HepG2 (cell line): ENCODE results near the gene ARFGAP2. TPM values are rescaled to one million over a fixed set of nuclear protein-coding genes. Genes with fewer than 3 reads are reported as not detected.

Source experiments
- ATAC-seq: fragments of 200-7000 bp; cut with Tn5 transposase; 3 replicates; pipeline ENCODE4 v1.9.1; 2020; ENCODE audit warnings: mild to moderate bottlenecking, moderate library complexity
- BruUV-seq: library from RNA; stranded (reverse); fragments of 400-500 nt; replicated peaks from 2 replicates; lab custom pipeline; 2021; lab: Mats Ljungman, UMichigan
- CTCF ChIA-PET: fragments of 300-600 bp; formaldehyde crosslinking; extraction: SDS; loops from one replicate; lab custom pipeline; 2021; ENCODE audit warnings: low total read pairs, inconsistent platforms, low intra/inter-chr PET ratio; lab: Yijun Ruan, JAX
- POLR2A ChIA-PET: fragments of 350-600 bp; sonication (Branson Sonifier 250); formaldehyde crosslinking; loops from one replicate; lab custom pipeline; 2020; ENCODE audit warnings: antibody characterized with exemption, inconsistent platforms; lab: Yijun Ruan, JAX
- DNase-seq: peaks from one replicate; pipeline ENCODE4 v3.0.0-alpha.2; 2015; ENCODE audit warnings: low spot score
- FAIRE-seq: peaks from 3 replicates; lab custom pipeline; 2011; peaks lifted over from hg19 to GRCh38; lab: Jason Lieb, UNC
- H2AFZ ChIP-seq: one replicate; pipeline ENCODE4 v1.6.1; 2011; ENCODE audit warnings: low read length, inconsistent platforms
- H3K27ac ChIP-seq: fragments of 300-600 bp; 3 replicates; pipeline ENCODE4 v1.8.0; 2011; ENCODE audit warnings: mixed run types, mild to moderate bottlenecking, mixed read lengths, low read length, inconsistent platforms; ENCODE audit not compliant: insufficient read depth; ENCODE audit errors: extremely low read length
- H3K27me3 ChIP-seq, 2 experiments: fragments of 200-600 bp in 1 of 2; 2 replicates in 1 of 2; 3 replicates in 1 of 2; pipeline versions ENCODE4 v1.6.0 to v1.8.0; 2011; ENCODE audit warnings: low read length in 2 of 2, mild to moderate bottlenecking in 2 of 2, moderate library complexity in 2 of 2, inconsistent platforms in 1 of 2; ENCODE audit not compliant: insufficient read depth in 2 of 2, control insufficient read depth in 1 of 2
- H3K36me3 ChIP-seq, 2 experiments: fragments of 200-600 bp in 1 of 2; replicated peaks in 1 of 2; 2 replicates in 1 of 2; 3 replicates in 1 of 2; pipeline versions ENCODE4 v1.5.1 to v1.8.0; 2011; ENCODE audit warnings: low read length in 2 of 2, inconsistent platforms in 1 of 2; ENCODE audit not compliant: insufficient read depth in 2 of 2, control insufficient read depth in 1 of 2
- H3K4me1 ChIP-seq: 2 replicates; pipeline ENCODE4 v1.5.1; 2012; ENCODE audit warnings: low read length, inconsistent platforms; ENCODE audit not compliant: insufficient read depth
- H3K4me2 ChIP-seq: 2 replicates; pipeline ENCODE4 v1.6.0; 2011; ENCODE audit warnings: low read depth, low read length, inconsistent platforms
- H3K4me3 ChIP-seq, 3 experiments: fragments of 200-600 bp in 1 of 3; sonication (generic), shearing (Covaris generic) in 1 of 3; replicated peaks in 1 of 3; 2 replicates each; pipeline ENCODE4 v1.5.1; 2011 to 2016; ENCODE audit warnings: low read length in 3 of 3, inconsistent platforms in 2 of 3, low read depth in 2 of 3, mild to moderate bottlenecking in 2 of 3, control low read depth in 1 of 3, mixed read lengths in 1 of 3; ENCODE audit not compliant: insufficient read depth in 1 of 3
- H3K79me2 ChIP-seq: one replicate; pipeline ENCODE4 v1.6.1; 2011; ENCODE audit warnings: low read length, inconsistent platforms; ENCODE audit not compliant: insufficient read depth
- H3K9ac ChIP-seq: 2 replicates; pipeline ENCODE4 v1.6.0; 2011; ENCODE audit warnings: mild to moderate bottlenecking, low read depth, low read length, inconsistent platforms; ENCODE audit not compliant: insufficient read depth
- H3K9me3 ChIP-seq: 2 replicates; pipeline ENCODE4 v1.5.1; 2012; ENCODE audit warnings: mild to moderate bottlenecking, low read length
- H4K20me1 ChIP-seq: 2 replicates; pipeline ENCODE4 v1.6.0; 2011; ENCODE audit warnings: inconsistent platforms, mild to moderate bottlenecking, low read length, moderate library complexity; ENCODE audit not compliant: insufficient read depth
- CAMTA2 ChIP-seq: sonication (generic); formaldehyde crosslinking; IDR thresholded peaks from 2 replicates; pipeline ENCODE4 v1.4.0; 2020; ENCODE audit warnings: mild to moderate bottlenecking, missing genetic modification reagents, borderline replicate concordance
- HIC2 ChIP-seq: sonication (generic); formaldehyde crosslinking; IDR thresholded peaks from 2 replicates; pipeline ENCODE4 v1.9.0; 2022; ENCODE audit warnings: low read depth, missing genetic modification reagents
- MAFG ChIP-seq: sonication (generic); formaldehyde crosslinking; IDR thresholded peaks from 2 replicates; pipeline ENCODE4 v1.5.1; 2020; ENCODE audit warnings: mild to moderate bottlenecking, missing genetic modification reagents
- MLX ChIP-seq: IDR thresholded peaks from 2 replicates; pipeline ENCODE4 v1.6.1; 2016
- PAF1 ChIP-seq: IDR thresholded peaks from 2 replicates; pipeline ENCODE4 v1.6.1; 2016; ENCODE audit warnings: missing genetic modification reagents, missing compliant biosample characterization
- PCBP2 ChIP-seq: fragments of 200-400 bp; formaldehyde crosslinking; optimal IDR thresholded peaks from 2 replicates; pipeline ENCODE3; 2018; ENCODE audit warnings: low read length, low read depth; ENCODE audit not compliant: poor library complexity, severe bottlenecking
- PREB ChIP-seq: sonication (generic); formaldehyde crosslinking; IDR thresholded peaks from 2 replicates; pipeline ENCODE4 v1.4.0; 2020; ENCODE audit warnings: missing genetic modification reagents
- SKI ChIP-seq: fragments of 450-650 bp; IDR thresholded peaks from one replicate; pipeline ENCODE4 v1.6.1; 2018; ENCODE audit warnings: mild to moderate bottlenecking; ENCODE audit not compliant: partially characterized antibody
- SOX6 ChIP-seq, 2 experiments: fragments of 450-650 bp in 1 of 2; sonication (generic) in 1 of 2; formaldehyde crosslinking in 1 of 2; IDR thresholded peaks; 2 replicates each; pipeline versions ENCODE4 v1.4.0 to v1.6.1; 2017 to 2020; ENCODE audit warnings: antibody characterized with exemption in 1 of 2, mild to moderate bottlenecking in 1 of 2, missing genetic modification reagents in 1 of 2
- TBX2 ChIP-seq: sonication (generic); formaldehyde crosslinking; IDR thresholded peaks from 2 replicates; pipeline ENCODE4 v1.5.0; 2020; ENCODE audit warnings: missing genetic modification reagents, mild to moderate bottlenecking, borderline replicate concordance
- ZC3H13 ChIP-seq: sonication (generic); formaldehyde crosslinking; IDR thresholded peaks from 2 replicates; pipeline ENCODE4 v1.8.1; 2023; ENCODE audit warnings: mild to moderate bottlenecking, missing genetic modification reagents, moderate library complexity
- ZNF710 ChIP-seq: sonication (generic); formaldehyde crosslinking; IDR thresholded peaks from 2 replicates; pipeline ENCODE4 v1.5.0; 2020; ENCODE audit warnings: mild to moderate bottlenecking, missing genetic modification reagents, borderline replicate concordance
- ZNF747 ChIP-seq: sonication (generic); formaldehyde crosslinking; IDR thresholded peaks from 2 replicates; pipeline ENCODE4 v1.8.1; 2023; ENCODE audit warnings: missing genetic modification reagents, mild to moderate bottlenecking, borderline replicate concordance
- WGBS: methylation state at CpG from one replicate; pipeline ENCODE4 v1.1.6; 2017; ENCODE audit warnings: low lambda C conversion rate; 5-methylcytosine and 5-hydroxymethylcytosine counted together
- in situ Hi-C: cut with HindIII; loops from 2 replicates; pipeline ENCODE4 v1.10.0; 2017; ENCODE audit warnings: low pct_unique_long_range_greater_than_20kb; ENCODE audit not compliant: extremely low pct_ligation_motif_present
- intact Hi-C: fragments of 100-400 bp; cut with micrococcal nuclease; formaldehyde crosslinking; loops from one replicate; pipeline ENCODE4 v1.10.0; 2022; ENCODE audit not compliant: unreplicated experiment
- polyA plus RNA-seq, 8 experiments: library from polyadenylated mRNA; depleted of rRNA in 3 of 8; stranded (reverse) in 7 of 8; unstranded in 1 of 8; fragments of >200 nt; fragmentation: Illumina TruSeq in 4 of 8; extraction: Trizol in 4 of 8; gene quantifications; 2 replicates each; pipeline versions ENCODE4 v1.2.1 to v1.2.3, GENCODE V29; 2011 to 2016; ENCODE audit warnings: low read depth in 4 of 8, missing spikeins in 1 of 8, mixed read lengths in 1 of 8; ENCODE audit not compliant: insufficient read depth in 1 of 8
- total RNA-seq, 5 experiments: library from RNA; depleted of rRNA; stranded (reverse); fragments of >200 nt; fragmentation: Illumina TruSeq; extraction: Trizol; gene quantifications; 2 replicates each; pipeline ENCODE4 v1.2.3, GENCODE V29; 2016; ENCODE audit warnings: low read depth in 1 of 5

The ARFGAP2 gene
- total and polyA plus RNA-seq, 2 of the 13 experiments (the other 11 are each of a cell fraction or from before 2014, with no cell fraction given): 32.3 to 75.3 TPM

GRCh38 chr11:47185305-47186075 lies 8.8 kb upstream of the ARFGAP2 start (continued):
- no peak for TF ChIP-seq PREB
- TF ChIP-seq ZC3H13 (CRISPR knock-in tag): no peak
- TF ChIP-seq CAMTA2: no peak
- TF ChIP-seq ZNF710 (CRISPR knock-in tag): no peak
- no peak for TF ChIP-seq MAFG
- TF ChIP-seq, all 625 proteins: peak for 144

GRCh38 chr11:47184711-47185304 lies 8.1 kb upstream of the ARFGAP2 start:
- DNase-seq (peak; percentile 90), ATAC-seq (peak; percentile 80), FAIRE-seq (no peak)
- no peaks in the 10 kb centered on the region for H3K27me3 ChIP-seq
- peak overlapping the region; percentile 86 for H3K4me2 ChIP-seq
- WGBS: 0% methylated on average over 2 of the region's 13 CpGs
- in situ Hi-C loops (no loop called here), intact Hi-C loops (loop anchor here (2.0 kb wide), 1 partner anchor 70 kb away; no protein-coding TSS in a partner anchor)
- CTCF ChIA-PET: no interaction called here
- POLR2A ChIA-PET: interaction anchor here (0.6 to 9.2 kb wide), 25 partner anchors 9 to 323 kb away, joined by 3 to 247 read pairs (median 5); partner anchors contain the start of genes ACP2, DDB2, MADD and NR1H3
- peaks cover 51% of the 10 kb centered on the region for H3K4me1 ChIP-seq
- H3K9ac ChIP-seq: peak overlapping the region; percentile 94
- no peaks in the 10 kb centered on the region for H3K9me3 ChIP-seq
- H2AFZ ChIP-seq: no peak overlapping the region
- no TSS peak for BruUV-seq
- peak overlapping the region; percentile 98 for H3K27ac ChIP-seq
- no peaks in the 10 kb centered on the region for H4K20me1 ChIP-seq
- peak overlapping the region; percentile 70 to 86 (median 77) for H3K4me3 ChIP-seq
- peaks cover 11 to 16% of the 10 kb centered on the region in 2 experiments for H3K36me3 ChIP-seq
- H3K79me2 ChIP-seq: peaks cover 25% of the 10 kb centered on the region
- TF ChIP-seq PAF1 (CRISPR knock-in tag): no peak
- TF ChIP-seq HIC2 (CRISPR knock-in tag): peak; percentile 95
- peak; percentile 49; the same call in 1 of the 2 replicates for TF ChIP-seq MLX
- no peak for TF ChIP-seq PCBP2
- no peak for TF ChIP-seq SOX6 (IDR thresholded peaks at IDR 0.05)
- peak; percentile 70 for TF ChIP-seq SOX6 (CRISPR knock-in tag; IDR thresholded peaks at IDR 0.05)
- TF ChIP-seq TBX2: peak; percentile 73
- TF ChIP-seq SKI: peak; percentile 28
- TF ChIP-seq ZNF747 (CRISPR knock-in tag): peak; percentile 15; the same call in 1 of the 2 replicates
